GM23338 (cell line): ENCODE results near the gene DCN.

ENCODE experiments used
- POLR2AphosphoS5 ChIP-seq: IDR thresholded peaks from 2 replicates; pipeline ENCODE4 v1.6.1; 2016; ENCODE audit warnings: antibody characterized with exemption, low read depth
- TF ChIP-seq, protein P1 (sequence below), 2 experiments: fragments of 200-600 bp in 1 of 2; sonication (generic) in 1 of 2; conservative IDR thresholded peaks; 2 replicates each; pipeline versions ENCODE4 v1.5.1 to v1.6.1; 2016 to 2017; ENCODE audit warnings: antibody characterized with exemption in 2 of 2, low read depth in 2 of 2, mild to moderate bottlenecking in 2 of 2, moderate library complexity in 1 of 2

DNA sequence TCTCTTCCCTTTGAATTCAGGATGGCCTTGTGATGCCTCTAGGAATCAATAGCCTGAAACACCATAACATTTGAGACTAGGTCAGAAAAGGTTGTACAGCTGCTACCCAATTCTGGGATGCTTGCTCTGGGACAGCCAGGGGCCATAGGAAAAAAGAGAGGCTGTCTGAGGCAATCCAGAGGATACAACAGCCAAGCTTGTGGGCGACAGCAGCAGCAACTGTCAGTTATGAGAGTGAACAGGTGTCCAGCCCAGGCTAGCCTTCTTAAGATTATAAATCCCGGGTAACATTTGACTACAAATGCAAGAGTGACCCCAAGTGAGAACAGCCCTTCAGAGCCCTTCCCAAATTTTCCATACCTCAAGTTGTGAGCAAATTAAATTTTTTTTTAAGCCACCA, 11.1 kb downstream of the DCN start:
- TF ChIP-seq, protein P1, sequence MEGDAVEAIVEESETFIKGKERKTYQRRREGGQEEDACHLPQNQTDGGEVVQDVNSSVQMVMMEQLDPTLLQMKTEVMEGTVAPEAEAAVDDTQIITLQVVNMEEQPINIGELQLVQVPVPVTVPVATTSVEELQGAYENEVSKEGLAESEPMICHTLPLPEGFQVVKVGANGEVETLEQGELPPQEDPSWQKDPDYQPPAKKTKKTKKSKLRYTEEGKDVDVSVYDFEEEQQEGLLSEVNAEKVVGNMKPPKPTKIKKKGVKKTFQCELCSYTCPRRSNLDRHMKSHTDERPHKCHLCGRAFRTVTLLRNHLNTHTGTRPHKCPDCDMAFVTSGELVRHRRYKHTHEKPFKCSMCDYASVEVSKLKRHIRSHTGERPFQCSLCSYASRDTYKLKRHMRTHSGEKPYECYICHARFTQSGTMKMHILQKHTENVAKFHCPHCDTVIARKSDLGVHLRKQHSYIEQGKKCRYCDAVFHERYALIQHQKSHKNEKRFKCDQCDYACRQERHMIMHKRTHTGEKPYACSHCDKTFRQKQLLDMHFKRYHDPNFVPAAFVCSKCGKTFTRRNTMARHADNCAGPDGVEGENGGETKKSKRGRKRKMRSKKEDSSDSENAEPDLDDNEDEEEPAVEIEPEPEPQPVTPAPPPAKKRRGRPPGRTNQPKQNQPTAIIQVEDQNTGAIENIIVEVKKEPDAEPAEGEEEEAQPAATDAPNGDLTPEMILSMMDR (conservative IDR thresholded peaks at IDR 0.05; ENCODE audit: low read depth in 2 of 2), result no peak
- no peak for TF ChIP-seq POLR2AphosphoS5
